HG02973 (cell line): ENCODE results near the gene COL6A6.
"Not testable (repeated sequence)": the region's sequence is repeated elsewhere in the genome, so short reads cannot be mapped to it uniquely, and the experiment has no call there.

ENCODE experiments used
- ATAC-seq: cut with Tn5 transposase; IDR thresholded peaks from one replicate; pipeline ENCODE4 v1.9.1; 2021; ENCODE audit warnings: moderate library complexity; ENCODE audit not compliant: unreplicated experiment

The COL6A6 gene

DNA sequence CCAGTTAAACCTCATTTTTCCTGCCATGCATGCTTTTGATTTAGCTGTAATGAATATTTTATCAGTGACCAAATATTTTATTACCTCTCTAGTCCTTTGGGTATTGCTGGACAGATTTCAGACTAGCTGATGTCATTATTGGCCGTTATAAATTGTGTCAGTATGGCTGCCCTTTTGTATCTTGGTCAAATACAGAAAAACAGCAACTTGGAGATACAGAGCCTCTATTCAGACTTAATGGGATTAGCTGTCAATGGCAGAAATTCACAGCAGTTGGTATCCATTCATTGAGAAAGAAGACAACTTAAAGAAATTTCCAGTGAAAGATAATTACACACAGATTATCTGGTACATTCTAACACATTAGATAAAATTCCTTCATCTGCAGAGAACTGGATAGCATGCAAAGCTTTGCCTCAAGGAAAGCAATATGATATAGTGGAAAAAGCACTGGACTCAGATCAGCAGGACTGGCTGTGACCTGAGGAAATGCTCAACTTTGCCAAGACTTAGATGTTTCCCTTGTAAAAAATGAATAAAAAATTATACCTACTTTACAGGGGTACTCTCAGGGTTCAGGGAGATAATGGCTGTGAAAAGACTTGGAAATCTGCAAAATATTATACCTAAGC lies 20.8 kb downstream of the COL6A6 start:
- no peak for ATAC-seq

DNA sequence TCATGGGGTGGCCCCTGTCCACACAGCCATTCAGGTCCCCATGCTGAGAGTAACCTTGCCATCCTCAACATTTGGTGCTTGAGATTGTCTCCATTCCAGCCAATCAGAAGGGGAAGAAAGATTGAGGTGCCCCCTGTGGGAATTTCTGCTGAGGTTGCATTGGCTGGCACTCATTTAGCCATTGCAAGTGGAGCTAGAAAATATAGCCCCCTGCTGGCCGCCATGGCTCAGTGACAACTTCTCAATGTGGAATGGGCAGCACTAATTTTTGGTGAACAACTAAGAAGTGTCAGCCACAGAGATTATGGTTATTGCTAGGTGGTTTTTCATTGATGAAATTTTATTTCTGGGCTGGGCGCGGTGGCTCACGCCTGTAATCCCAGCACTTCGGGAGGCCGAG lies 22.0 kb downstream of the COL6A6 start:
- ATAC-seq = peak; percentile 59

DNA sequence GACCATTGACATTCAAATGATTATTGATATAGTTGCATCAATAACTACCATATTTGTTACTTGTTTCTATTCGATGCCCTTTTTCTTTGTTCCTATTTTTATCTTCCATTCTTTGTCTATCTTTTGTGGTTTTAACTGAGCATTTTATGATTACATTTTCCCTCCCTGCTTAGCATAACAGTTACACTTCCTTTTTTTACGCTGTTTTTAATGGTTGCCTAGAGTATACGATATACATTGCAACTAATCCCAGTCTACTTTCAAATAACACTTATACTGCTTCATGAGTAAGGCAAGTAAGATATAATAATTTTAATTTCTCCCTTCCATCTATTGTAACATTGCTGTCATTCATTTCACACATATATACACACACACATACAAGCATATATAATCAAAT lies 26.3 kb downstream of the COL6A6 start:
- no peak for ATAC-seq

DNA sequence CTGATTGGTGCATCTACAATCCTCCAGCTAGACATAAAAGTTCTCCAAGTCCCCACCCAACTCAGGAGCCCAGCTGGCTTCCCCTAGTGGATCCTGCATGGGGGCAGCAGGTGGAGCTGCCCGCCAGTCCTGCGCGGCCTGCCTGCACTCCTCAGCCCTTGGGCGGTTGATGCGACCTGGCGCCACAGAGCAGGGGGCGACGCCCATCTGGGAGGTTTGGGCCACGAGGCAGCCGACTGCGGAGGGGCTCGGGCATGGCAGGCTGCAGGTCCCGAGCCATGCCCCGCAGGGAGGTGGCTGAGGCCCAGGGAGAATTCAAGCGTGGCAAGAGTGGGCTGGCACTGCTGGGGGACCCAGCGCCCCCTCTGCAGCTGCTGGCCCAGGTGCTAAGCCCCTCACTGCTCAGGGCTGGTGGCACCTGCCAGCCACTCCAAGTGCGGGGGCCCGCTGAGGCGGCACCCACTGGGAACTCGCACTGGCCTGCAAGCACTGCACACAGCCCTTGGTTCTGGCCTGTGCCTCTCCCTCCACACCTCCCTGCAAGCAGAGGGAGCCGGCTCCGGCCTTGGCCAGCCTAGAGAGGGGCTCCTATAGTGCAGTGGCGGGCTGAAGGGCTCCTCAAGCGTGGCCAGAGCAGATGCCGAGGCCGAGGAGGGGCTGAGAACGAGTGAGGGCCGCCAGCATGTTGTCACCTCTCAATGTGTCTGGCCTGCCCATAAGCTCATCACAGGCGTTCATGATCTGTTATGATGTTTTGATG lies 30.1 kb downstream of the COL6A6 start:
- no peak for ATAC-seq

DNA sequence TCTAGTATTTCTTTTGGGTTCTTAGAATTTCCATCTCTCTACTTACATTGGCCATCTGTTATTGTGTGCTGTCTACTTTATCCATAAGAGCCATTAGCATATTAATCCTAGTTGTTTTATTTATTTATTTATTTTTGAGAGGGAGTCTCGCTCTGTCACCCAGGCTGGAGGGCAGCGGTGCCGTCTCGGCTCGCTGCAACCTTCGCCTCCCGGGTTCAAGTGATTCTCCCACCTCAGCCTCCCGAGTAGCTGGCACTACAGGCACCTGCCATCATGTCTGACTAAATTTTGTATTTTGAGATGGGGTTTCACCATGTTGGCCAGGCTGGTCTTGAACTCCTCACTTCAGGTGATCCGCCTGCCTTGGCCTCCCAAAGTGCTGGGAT lies 30.7 kb downstream of the COL6A6 start:
- ATAC-seq = not testable (repeated sequence)

DNA sequence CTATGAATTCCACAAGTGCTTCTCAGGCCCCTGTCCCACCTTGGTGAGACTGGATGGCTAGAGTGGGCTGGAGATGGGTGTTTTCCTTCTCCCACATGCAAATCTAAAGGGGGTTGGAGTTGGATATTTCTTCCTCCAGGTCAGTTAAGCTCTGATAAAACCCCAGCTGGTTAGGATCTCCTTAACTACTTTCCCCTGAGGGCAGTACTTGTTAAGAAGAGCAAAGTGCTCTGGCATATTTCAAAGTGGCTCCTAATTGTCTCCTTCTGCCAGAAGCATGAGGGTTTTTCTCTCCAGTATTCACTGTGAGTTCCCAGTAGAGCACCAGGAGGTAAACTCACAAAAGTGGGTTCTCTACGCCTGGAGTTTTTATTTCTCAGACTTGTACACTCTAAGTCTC lies 31.4 kb downstream of the COL6A6 start:
- ATAC-seq = no peak

DNA sequence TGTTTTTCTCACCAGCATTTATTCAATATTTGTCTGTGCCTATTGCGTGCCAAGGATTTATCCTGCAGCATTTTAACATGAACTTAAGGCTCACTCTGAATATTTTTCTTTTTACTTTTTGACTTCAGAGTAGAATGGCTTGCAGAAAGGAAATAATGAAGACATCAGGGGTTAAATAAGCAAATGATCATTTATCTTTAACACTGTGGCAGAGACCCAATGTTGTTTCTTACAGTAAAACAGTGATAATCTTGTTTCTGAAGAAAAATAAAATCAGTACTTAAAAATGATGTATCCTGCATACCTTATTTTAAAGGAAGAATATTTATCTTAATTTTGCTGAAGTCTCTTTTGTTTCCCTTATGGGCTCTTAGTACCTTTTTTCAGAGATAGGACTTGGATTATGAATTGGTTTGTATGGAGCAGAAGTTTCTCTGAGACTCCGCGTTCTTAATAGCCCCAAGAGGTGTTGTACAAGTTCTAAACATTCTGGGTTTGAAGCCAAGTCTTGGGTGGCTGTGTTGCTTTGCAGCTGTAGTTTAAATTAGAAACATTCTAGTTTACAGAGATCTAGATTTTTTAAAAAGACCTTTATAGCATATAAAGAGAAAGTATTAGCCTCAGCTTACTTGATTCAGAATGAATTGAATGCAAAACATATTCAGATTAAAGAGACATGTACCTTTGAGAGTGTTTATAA lies 40.5 kb downstream of the COL6A6 start:
- no peak for ATAC-seq

DNA sequence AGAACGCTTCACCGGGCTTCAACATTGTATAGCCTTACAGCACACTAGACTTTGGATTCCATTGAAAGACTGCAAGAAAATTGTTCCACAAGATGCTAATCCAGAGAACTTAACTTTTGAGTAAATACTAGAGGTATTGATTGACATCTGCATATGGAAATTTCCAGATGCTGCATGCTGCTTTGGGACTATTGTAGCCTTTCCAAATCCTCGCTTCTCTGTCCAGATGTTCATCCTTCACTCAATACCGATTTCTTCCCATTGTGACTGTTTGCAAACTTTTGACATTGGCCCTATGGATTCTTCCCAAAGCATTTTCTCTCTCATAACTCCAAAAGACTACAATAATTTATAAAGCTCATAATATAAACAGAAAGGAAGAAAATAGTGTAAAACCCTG lies 41.4 kb downstream of the COL6A6 start:
- ATAC-seq = no peak

DNA sequence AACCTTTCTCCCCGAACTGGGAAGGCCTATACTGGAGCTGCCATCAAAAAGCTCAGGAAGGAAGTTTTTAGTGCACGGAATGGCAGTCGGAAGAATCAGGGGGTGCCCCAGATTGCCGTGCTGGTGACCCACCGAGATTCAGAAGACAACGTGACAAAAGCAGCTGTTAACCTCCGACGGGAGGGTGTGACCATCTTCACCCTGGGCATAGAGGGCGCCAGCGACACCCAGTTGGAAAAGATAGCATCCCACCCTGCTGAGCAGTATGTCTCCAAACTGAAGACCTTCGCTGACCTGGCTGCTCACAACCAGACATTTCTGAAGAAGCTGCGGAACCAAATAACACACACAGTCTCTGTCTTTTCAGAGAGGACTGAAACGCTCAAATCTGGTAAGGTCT lies 48.2 kb downstream of the COL6A6 start:
- ATAC-seq = no peak
